EL (cell line): Measurements from ENCODE around the gene SYT3.
"Not testable (repeated sequence)": the region's sequence is repeated elsewhere in the genome, so short reads cannot be mapped to it uniquely, and the experiment has no call there.

Experiments used
- DNase-seq: peaks from one replicate; pipeline ENCODE4 v3.0.0-alpha.2; 2016

SYT3 gene

GRCh38 chr19:50601407-50602088 lies 38.1 kb downstream of the SYT3 start:
- no peak for DNase-seq

DNA sequence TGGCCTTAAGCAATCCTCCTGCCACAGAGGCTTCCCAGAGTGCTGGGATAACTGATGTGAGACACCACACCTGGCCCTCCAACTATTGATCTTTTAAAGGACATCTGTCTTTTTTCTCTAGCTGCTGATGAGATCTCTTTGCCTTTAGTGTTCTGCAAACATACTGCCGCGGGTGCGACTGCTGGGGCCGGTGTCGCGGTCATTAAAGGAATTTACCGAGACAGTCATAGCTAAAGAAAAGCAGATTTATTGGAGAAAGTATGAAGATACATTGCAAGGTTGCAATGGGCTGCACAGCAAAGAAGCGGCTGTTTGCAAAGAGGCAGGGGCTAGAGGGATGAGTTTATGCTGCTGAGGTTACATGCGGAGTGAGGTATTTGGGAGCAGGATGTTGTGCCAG lies 40.3 kb downstream of the SYT3 start:
- no peak for DNase-seq

- no peak for DNase-seq
Observed at GRCh38 chr19:50590191-50590590, 49.5 kb downstream of the SYT3 start.

- DNase-seq, result not testable (repeated sequence)
Observed at GRCh38 chr19:50581795-50582660, 57.7 kb downstream of the SYT3 start.

GRCh38 chr19:50580970-50581634 lies 58.6 kb downstream of the SYT3 start:
- no peak for DNase-seq

- no peak for DNase-seq
Observed at GRCh38 chr19:50580240-50580639, 59.4 kb downstream of the SYT3 start.

DNA sequence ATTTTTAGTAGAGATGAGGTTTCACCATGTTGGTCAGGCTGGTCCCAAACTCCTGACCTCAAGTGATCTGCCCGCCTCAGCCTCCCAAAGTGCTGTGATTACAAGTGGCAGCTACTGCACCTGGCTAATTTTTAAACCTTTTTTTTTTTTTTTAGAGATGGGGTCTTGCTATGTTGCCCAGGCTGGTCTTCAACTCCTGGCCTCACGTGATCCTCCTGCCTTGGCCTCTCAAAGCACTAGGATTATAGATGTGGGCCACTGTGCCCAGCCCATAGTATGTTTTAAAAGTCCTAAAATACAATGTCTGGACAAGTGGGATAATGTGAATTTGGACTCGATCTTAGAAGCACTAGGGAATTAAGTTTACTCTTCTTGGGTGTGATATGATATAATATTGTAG lies 62.9 kb downstream of the SYT3 start:
- not testable (repeated sequence) for DNase-seq

DNA sequence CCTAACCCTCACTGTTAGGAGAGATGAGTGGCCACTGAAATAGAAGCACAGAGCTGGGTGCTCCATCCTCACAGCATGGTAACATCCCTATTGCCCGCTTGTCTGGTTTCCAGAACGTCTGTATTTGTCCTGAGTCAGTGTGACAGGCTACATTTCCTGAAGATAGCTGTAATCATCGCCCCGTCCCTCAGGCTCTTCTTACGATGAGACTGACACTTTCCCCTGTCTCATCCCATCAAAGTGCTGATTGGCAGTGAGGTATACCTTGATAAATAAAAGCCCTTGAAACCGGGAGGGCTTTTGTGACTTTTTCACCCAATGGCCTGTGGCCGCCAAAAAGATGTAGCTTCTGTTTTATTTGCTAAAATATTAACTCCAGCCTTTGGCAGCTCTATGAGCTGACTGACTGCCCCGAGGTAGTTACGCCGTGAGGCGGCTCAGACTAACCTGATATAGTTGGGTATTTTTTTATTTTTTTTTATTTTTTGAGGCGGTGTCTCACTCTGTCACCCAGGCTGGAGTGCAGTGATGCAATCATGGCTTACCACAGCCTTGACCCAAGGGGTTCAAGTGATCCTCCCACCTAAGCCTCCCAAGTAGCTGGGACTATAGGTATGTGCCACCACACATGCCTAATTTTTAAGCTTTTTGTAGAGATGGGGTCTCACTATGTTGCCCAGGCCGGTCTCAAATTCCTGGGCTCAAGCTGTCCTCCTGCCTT lies 65.8 kb downstream of the SYT3 start:
- DNase-seq, result no peak
